Measurements from ENCODE around the gene RELB.

DNA sequence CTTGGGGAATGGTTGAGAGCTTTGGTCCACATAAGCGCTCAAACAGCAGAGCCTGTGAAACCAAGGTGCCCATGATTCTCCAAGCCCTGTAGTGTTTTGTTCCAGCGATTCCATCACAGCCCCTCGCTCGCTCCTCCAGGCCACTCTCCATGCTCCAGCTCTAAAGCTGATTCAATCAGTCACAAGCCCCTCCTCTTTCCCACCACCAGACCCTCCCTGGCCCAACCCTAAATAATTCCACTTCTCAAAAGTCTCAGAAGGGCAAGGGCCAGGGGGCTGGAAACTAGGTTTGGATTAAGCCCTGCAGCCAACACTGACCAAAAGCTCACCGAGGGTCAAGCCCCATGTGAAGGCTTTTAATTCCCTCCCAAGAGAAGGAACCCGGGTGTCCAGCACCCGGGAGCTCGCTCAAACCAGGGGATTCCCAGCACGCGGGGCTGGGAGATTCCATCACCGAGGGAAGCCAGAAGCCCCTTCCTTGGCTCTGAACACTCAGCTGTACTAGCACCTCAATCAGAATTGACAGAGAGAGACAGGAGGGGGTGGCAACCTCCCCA, 73.6 kb downstream of the RELB start:
- TF ChIP-seq POLR2A (IDR thresholded peaks at IDR 0.05; ENCODE audit: low read depth, low read length), result no peak
- no peak for TF ChIP-seq POLR2AphosphoS5 (IDR thresholded peaks at IDR 0.05; ENCODE audit: low read depth, low read length)
- TF ChIP-seq POU2F2 (IDR thresholded peaks at IDR 0.05; ENCODE audit: low read depth, low read length), result no peak
